ENCODE results near the gene MRPL42. TPM values are rescaled to one million over a fixed set of nuclear protein-coding genes. Genes with fewer than 3 reads are reported as not detected.

MRPL42 gene
- total RNA-seq, 1 donor from 2014 or later = 287 TPM

GRCh38 chr12:93536111-93536765, 68.9 kb downstream of the MRPL42 start:
- no peak overlapping the region for H3K27ac ChIP-seq
- H3K27me3 Mint-ChIP-seq (ENCODE audit: insufficient read depth, low read depth) = no peaks in the 10 kb centered on the region

DNA sequence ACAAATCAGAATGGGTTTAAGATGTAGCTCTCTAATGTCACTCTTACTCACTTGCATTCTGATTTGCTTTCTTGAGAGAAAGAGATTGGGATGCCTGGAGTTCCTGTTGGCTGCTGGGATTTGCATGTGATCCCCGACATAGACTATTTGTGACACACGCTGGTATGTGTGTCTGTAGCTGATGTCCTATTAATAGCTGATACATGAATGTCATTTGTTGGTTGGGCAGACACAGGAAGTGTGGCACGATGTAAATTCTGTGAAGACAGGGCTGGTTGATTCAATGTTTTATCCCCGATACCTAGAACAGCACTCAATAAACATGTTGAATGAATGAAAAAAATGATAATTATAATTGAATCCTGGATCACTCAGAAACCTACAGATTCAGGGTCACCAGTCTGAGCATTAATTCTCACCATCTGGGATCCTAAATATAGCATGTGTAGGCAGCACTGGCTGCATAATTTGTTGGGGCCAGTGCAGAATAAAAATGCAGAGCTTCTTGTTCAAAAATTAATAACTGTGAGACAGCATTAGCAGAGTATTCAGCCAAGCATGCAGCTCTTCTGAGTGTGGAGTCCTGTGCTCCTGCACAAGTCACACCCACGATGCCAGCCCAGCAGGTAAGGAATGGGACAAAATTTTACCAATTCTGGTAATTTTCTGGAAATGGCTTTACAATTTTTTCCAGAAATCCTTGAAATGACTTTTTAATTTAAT, 69.6 kb downstream of the MRPL42 start:
- Histone ChIP-seq H3K9ac (no peak overlapping the region), H4K20me1 (ENCODE audit: low read depth) (no peaks in the 10 kb centered on the region), H3K4me1 (no peaks in the 10 kb centered on the region), H3K4me2 (no peak overlapping the region), H2AFZ (replicated peaks) (peak overlapping the region; percentile 22), H3K4me3 (no peak overlapping the region), H3K27me3 (no peaks in the 10 kb centered on the region), H3K27ac (no peak overlapping the region), H3F3A (ENCODE audit: low read depth) (no peaks in the 10 kb centered on the region), H3K79me2 (ENCODE audit: low read depth) (no peaks in the 10 kb centered on the region), H3K36me3 (no peaks in the 10 kb centered on the region), H3K9me3 (ENCODE audit: low read depth) (no peaks in the 10 kb centered on the region)
- TF ChIP-seq, protein P1, sequence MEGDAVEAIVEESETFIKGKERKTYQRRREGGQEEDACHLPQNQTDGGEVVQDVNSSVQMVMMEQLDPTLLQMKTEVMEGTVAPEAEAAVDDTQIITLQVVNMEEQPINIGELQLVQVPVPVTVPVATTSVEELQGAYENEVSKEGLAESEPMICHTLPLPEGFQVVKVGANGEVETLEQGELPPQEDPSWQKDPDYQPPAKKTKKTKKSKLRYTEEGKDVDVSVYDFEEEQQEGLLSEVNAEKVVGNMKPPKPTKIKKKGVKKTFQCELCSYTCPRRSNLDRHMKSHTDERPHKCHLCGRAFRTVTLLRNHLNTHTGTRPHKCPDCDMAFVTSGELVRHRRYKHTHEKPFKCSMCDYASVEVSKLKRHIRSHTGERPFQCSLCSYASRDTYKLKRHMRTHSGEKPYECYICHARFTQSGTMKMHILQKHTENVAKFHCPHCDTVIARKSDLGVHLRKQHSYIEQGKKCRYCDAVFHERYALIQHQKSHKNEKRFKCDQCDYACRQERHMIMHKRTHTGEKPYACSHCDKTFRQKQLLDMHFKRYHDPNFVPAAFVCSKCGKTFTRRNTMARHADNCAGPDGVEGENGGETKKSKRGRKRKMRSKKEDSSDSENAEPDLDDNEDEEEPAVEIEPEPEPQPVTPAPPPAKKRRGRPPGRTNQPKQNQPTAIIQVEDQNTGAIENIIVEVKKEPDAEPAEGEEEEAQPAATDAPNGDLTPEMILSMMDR (IDR thresholded peaks at IDR 0.05) = no peak
- TF ChIP-seq EZH2phosphoT487 (IDR thresholded peaks at IDR 0.05) = no peak
- TF ChIP-seq EZH2 (IDR thresholded peaks at IDR 0.05) = no peak
- Mint-ChIP-seq H3K4me3 (no peak overlapping the region), H3K36me3 (no peaks in the 10 kb centered on the region), H3K27ac (no peak overlapping the region), H3K27me3 (ENCODE audit: insufficient read depth, low read depth) (no peaks in the 10 kb centered on the region), H3K9me3 (no peaks in the 10 kb centered on the region), H3K4me1 (peaks cover 6% of the 10 kb centered on the region)
- no peak for DNase-seq (ENCODE audit: low spot score)

More at GRCh38 chr12:93536111-93536765, 68.9 kb downstream of the MRPL42 start:
- Histone ChIP-seq H3K4me1 (no peaks in the 10 kb centered on the region), H3K9me3 (ENCODE audit: low read depth) (no peaks in the 10 kb centered on the region), H3K9ac (no peak overlapping the region), H3K79me2 (ENCODE audit: low read depth) (no peaks in the 10 kb centered on the region), H2AFZ (replicated peaks) (peak overlapping the region; percentile 22), H3F3A (ENCODE audit: low read depth) (no peaks in the 10 kb centered on the region), H4K20me1 (ENCODE audit: low read depth) (no peaks in the 10 kb centered on the region), H3K36me3 (no peaks in the 10 kb centered on the region), H3K27me3 (no peaks in the 10 kb centered on the region), H3K4me3 (no peak overlapping the region), H3K4me2 (no peak overlapping the region)
- no peak for DNase-seq (ENCODE audit: low spot score)
- no peak for TF ChIP-seq EZH2 (IDR thresholded peaks at IDR 0.05)
- TF ChIP-seq, protein P1 (IDR thresholded peaks at IDR 0.05) = no peak
- no peak for TF ChIP-seq EZH2phosphoT487 (IDR thresholded peaks at IDR 0.05)
- Mint-ChIP-seq H3K4me1 (peaks cover 6% of the 10 kb centered on the region), H3K36me3 (no peaks in the 10 kb centered on the region), H3K9me3 (no peaks in the 10 kb centered on the region), H3K4me3 (no peak overlapping the region), H3K27ac (no peak overlapping the region)

GRCh38 chr12:93537769-93538168, 70.5 kb downstream of the MRPL42 start:
- TF ChIP-seq EZH2phosphoT487 (IDR thresholded peaks at IDR 0.05) = no peak
- TF ChIP-seq, protein P1 (IDR thresholded peaks at IDR 0.05) = peak; percentile 40
- H4K20me1 ChIP-seq (ENCODE audit: low read depth) = no peaks in the 10 kb centered on the region
- Mint-ChIP-seq H3K9me3 (no peaks in the 10 kb centered on the region), H3K36me3 (no peaks in the 10 kb centered on the region), H3K4me1 (peaks cover 6% of the 10 kb centered on the region), H3K27me3 (ENCODE audit: insufficient read depth, low read depth) (no peaks in the 10 kb centered on the region), H3K27ac (no peak overlapping the region), H3K4me3 (no peak overlapping the region)
- H3K79me2 ChIP-seq (ENCODE audit: low read depth) = no peaks in the 10 kb centered on the region
- H3K27ac ChIP-seq = no peak overlapping the region
- H3K9me3 ChIP-seq (ENCODE audit: low read depth) = no peaks in the 10 kb centered on the region
- H3K27me3 ChIP-seq = no peaks in the 10 kb centered on the region
- H3F3A ChIP-seq (ENCODE audit: low read depth) = no peaks in the 10 kb centered on the region
- H3K4me2 ChIP-seq = no peak overlapping the region
- DNase-seq (ENCODE audit: low spot score) = no peak
- no peak overlapping the region for H2AFZ ChIP-seq (replicated peaks)
- H3K9ac ChIP-seq = no peak overlapping the region
- no peaks in the 10 kb centered on the region for H3K4me1 ChIP-seq
- H3K36me3 ChIP-seq = no peaks in the 10 kb centered on the region
- no peak overlapping the region for H3K4me3 ChIP-seq

Measured in neural progenitor cell (in vitro differentiated cells).